GM12865 (cell line): ENCODE results near the gene DPYSL3.

Source experiments
- DNase-seq: peaks from one replicate; pipeline ENCODE4 v3.0.0; 2010; ENCODE audit warnings: low read depth
- H3K4me3 ChIP-seq: 2 replicates; pipeline ENCODE4 v1.5.1; 2011; ENCODE audit warnings: mild to moderate bottlenecking, low read depth, low read length, control low read depth
- CTCF ChIP-seq: IDR thresholded peaks from 2 replicates; pipeline ENCODE4 v1.5.1; 2011; ENCODE audit warnings: low read length, control low read depth, low read depth, inconsistent platforms; ENCODE audit not compliant: insufficient read depth; ENCODE audit errors: missing control alignments

DPYSL3 gene

GRCh38 chr5:147530530-147531389 lies 20.9 kb upstream of the DPYSL3 start:
- no peak for DNase-seq
- no peak overlapping the region for H3K4me3 ChIP-seq
- TF ChIP-seq CTCF, result no peak

GRCh38 chr5:147523069-147523468 lies 13.2 kb upstream of the DPYSL3 start:
- no peak for TF ChIP-seq CTCF
- no peak overlapping the region for H3K4me3 ChIP-seq
- no peak for DNase-seq

- TF ChIP-seq CTCF, result no peak
- H3K4me3 ChIP-seq, result no peak overlapping the region
- DNase-seq, result no peak
These were observed 12.6 kb upstream of the DPYSL3 start for GRCh38 chr5:147522435-147522834.

GRCh38 chr5:147520450-147520849 lies 10.6 kb upstream of the DPYSL3 start:
- no peak for TF ChIP-seq CTCF
- H3K4me3 ChIP-seq, result no peak overlapping the region
- DNase-seq, result no peak

- no peak overlapping the region for H3K4me3 ChIP-seq
- DNase-seq, result no peak
- TF ChIP-seq CTCF, result no peak
These were observed 9.5 kb upstream of the DPYSL3 start for GRCh38 chr5:147519380-147519779.

- H3K4me3 ChIP-seq, result no peak overlapping the region
- TF ChIP-seq CTCF, result no peak
- DNase-seq, result no peak
These were observed 7.5 kb upstream of the DPYSL3 start for GRCh38 chr5:147517383-147517782.

GRCh38 chr5:147515269-147515668 lies 5.4 kb upstream of the DPYSL3 start:
- no peak for DNase-seq
- H3K4me3 ChIP-seq, result no peak overlapping the region
- no peak for TF ChIP-seq CTCF
